HG03521 (cell line): ENCODE measurements around the gene MXRA8.
"Not testable (repeated sequence)": the region's sequence is repeated elsewhere in the genome, so short reads cannot be mapped to it uniquely, and the experiment has no call there.

ENCODE experiments used
- ATAC-seq: cut with Tn5 transposase; IDR thresholded peaks from one replicate; pipeline ENCODE4 v1.9.1; 2021; ENCODE audit warnings: mild to moderate bottlenecking, moderate library complexity; ENCODE audit not compliant: unreplicated experiment

Gene MXRA8

DNA sequence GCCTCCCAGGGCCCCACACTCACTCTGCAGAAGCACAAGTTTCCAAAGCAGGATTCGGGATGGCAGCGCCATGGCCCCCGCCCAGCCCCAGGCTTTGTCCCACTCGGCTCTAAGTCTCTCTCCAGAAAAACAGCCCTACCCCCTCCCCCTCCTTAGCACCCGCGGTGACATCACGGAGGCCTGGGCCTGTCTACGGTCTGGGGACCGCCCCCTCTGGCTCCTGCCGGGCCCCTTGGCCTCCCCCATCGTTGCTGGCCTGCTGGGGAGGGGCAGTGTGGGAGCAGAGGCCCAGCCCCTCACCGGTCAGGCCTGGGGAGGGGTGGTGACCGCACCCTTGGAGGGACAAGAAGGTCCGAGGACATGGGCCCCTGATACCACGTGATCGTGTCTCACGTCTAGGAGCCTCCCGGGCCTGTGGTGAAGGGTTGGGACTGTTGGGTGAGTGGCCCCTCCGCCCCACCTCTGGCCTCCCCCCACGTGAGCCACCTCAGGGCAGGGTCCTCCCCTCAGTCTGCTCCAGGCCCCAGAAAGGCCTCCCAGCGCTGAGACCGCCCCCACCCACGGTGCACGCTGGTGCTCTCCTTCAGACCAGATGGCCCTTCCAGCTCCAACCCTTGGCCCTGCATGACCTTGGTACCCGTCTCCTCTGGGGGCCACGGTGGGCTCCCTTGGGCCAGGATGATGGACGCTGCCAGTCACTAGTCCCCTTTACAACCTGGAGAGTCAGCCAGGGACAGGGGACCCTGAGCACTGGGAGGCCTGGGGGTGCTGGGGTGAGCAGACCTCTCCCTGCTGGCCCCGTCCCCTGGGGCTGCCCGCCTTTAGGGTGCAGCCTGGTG is at the start of gene MXRA8:
Gene MXRA8 (minus strand): TSS at position 123 of the 839 bp plus-strand sequence. CDS start 51 bp downstream, at position 72.
- no peak for ATAC-seq

GRCh38 chr1:1407636-1408318 is 49.4 kb upstream of the MXRA8 start:
- ATAC-seq = no peak

DNA sequence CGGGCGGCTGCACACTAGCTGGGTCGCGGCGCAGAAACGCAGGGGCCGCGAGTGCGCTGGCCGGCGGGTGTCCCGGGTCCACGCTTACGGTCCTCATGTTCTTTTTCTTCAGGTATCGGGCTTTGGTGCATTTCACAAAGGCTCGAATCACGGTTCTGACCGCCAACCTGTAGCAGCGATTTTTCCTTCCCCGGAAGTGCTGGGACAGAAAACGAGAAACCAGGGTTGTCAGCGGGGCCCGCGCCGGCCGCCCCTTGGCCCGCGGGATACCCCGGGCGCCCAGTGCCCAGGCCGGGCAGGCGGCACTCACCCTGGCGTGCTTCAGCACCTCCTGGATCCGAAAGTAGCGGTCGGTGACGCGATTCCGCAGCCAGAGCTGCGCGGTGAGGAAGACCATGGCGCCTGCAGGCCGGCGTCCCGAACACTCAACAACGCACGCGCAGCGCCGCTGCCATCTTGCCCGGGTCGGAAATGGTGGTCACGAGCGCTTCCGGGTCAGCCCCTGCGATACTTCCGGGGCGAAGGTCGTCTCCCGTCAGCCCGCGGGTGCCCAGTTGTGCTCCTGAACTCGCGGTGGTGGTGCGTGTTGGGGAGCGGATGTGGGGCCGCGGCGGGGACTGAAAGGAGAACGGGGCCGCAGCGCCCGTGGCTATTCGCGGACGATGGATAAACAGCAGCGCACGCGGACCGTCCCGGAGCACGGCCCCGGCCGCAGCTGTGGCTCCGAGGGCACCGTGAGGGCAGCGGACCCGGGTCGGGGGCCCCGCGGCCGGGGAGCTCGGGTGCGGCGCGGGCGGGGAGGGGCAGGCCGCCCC is 48.7 kb upstream of the MXRA8 start, which contains the start of gene MRPL20:
Gene MRPL20 (minus strand): TSS at position 473 of the 815 bp plus-strand sequence. CDS start 76 bp downstream, at position 397.
- ATAC-seq = peak; percentile 91

DNA sequence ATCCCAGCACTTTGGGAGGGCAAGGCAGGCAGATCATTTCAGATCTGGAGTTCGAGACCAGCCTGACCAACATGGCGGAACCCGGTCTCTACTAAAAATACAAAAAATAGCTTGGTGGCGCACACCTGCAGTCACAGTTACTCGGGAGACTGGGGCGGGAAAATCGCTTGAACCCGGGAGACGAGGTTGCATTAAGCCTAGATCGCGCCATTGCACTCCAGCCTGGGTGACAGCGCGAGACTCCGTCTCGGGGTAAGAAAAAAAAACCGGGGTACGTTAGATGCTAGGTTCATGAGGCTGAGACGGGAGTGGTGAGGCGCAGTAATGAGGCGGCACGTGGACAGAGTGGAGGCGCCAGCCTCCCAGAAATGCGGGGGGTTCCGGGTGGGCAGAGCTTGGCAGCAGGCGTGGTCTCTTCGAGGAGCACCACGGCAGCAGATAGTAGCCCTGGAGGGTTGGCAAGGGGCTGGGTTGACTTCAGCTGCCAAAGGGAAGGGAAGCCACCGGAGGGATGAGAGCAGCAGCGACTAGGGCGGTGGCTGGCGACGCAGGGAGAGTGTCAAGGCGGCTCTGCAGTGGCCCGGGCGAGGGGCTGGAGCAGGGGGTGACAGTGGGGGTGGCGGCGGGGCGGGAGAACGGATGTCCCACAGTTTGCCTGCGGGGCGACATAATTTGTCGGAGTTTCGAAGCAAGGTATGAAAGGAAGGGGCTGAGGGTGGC is 47.9 kb upstream of the MXRA8 start:
- no peak for ATAC-seq

DNA sequence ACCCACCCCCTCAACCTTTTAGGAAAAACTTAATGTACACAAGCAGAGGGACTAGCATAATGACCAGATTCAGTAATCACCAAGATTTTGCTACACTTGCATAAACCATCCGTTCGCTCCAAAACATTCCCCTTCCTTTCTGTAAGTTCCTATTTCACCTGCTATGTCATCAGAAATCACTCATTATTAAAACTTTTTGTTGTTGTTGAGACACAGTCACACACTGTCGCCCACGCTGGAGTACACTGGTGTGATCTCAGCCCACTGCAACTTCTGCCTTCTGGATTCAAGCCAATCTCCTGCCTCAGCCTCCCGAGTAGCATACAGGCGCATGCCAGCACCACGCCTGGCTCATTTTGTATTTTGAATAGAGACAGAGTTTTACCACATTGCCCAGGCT is 45.3 kb upstream of the MXRA8 start:
- ATAC-seq = no peak

DNA sequence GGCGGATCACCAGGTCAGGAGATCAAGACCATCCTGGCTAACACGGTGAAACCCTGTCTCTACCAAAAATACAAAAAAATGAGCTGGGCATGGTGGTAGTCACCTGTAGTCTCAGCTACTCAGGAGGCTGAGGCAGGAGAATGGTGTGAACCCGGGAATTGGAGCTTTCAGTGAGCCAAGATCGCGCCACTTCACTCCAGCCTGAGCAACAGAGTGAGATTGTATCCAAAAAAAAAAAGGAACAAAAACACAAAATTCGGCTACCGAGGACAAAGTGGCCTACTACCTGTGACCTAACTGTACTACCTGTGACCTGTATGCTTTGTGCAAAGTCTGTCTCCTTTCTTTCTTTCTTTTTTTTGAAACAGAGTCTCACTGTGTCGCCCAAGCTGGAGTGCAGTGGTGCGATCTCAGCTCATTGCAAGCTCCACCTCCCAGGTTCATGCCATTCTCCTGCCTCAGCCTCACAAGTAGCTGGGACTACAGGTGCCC is 44.6 kb upstream of the MXRA8 start:
- ATAC-seq = not testable (repeated sequence)

GRCh38 chr1:1402072-1402900 is 43.9 kb upstream of the MXRA8 start:
- no peak for ATAC-seq

DNA sequence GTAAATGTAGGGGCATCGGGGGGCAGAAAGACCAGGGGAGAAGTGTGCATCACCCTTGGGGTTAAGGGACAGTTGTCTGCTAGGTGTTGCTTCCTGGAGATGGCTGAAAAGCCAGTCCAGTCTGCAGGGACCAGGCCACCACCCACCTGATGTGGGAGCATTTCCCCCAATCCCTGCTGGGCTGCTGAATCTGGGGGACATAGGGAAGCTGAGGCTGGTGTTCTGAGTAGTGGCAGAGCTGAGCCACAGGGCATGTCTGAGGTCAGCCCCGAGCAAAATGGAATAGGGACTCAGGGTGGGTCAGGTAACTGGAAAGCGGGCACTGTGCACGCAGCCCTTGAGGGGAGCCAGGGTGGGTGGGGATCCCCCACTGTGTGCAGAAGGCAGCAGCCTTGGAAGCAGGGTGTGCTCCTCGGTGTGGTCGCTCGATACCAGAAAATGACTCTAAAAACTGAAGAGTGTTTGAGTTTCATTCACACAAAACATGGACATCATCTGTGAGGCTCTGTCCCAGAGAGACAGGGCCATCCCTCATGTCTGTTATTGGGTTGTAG is 43.2 kb upstream of the MXRA8 start:
- ATAC-seq = no peak

DNA sequence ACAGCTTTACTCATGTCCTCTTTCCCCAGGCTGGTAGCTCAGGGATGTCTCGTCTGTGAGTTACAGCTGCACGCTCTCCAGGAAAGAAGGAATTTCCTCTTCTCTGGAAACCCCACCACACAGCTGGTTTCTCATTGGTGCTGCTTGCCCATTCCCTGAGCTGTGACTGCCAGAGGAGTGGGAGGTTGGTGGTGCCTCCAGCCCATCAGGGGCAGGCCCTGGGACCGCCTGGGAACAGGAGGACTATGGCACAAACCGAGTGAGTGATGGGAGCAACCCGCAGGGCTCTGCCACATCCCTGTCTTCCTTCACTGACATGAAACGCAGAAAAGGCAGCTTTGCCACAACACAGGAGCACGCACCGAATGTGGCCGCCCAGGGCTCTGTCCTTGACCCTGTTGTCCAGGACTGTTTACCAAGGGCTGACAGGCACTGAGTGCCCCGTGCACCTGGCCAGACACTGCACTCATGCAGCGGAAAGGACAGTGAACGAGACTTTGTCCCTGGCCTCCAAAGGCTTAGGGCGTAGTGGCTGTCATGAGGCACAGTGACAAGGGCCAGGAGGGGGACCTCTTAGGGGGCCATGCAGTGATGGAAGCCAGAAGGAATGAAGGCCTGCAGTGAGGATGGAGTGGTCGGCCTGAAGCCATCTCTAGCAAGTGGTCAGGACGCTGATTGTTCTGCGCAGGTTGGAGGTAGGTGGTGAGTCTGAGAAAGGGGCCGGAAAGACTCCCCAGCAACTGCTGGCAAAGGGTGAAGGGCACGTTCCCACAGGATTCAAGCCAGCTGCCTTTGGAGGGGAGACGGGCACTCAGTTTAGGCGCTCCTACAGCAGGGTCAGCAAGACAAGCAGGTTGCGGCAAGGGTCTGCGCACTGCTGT is 42.5 kb upstream of the MXRA8 start:
- no peak for ATAC-seq

- ATAC-seq = no peak
Measured at GRCh38 chr1:1399872-1400575, 41.7 kb upstream of the MXRA8 start.

GRCh38 chr1:1399187-1399871 is 41.0 kb upstream of the MXRA8 start, which contains the start of gene CCNL2:
CCNL2 (minus strand) TSS chr1:1399335; CDS start chr1:1399306, 29 bp downstream.
- ATAC-seq = peak; percentile 93

- peak; percentile 0 for ATAC-seq
Measured at GRCh38 chr1:1398677-1399186, 40.4 kb upstream of the MXRA8 start.

DNA sequence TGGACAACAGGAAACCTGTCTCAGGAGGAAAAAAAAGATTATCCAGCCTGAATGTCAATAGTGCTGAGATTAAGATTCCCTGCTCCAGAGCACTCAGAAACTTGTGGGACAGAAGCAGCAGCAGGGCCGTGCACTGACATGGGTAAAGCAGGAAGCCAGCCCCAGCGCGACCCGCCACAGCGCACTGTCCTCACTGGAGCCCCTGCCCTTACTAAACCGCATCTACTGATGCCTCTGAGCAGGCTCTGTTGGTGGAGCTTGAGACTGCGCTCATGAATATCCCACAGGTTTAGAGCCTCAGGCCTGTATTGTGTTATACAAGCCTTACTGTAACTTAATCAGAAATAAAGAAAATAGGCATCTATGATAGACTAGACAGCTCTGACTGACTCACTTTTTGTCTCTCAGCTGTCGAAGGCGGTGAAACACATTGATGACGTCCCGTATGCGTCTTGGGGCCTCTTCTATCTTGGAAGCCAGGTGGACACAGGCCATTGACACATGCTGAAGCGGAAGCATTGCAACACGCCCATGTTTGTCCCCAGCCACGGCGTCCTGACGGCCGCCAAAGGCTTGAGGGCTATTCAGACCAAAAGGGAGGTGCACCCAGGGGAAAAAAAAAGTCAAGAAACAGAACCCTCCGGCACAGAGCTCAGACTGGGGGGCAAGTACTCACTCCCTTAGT is 39.6 kb upstream of the MXRA8 start:
- no peak for ATAC-seq

GRCh38 chr1:1395166-1395565 is 36.8 kb upstream of the MXRA8 start:
- no peak for ATAC-seq

DNA sequence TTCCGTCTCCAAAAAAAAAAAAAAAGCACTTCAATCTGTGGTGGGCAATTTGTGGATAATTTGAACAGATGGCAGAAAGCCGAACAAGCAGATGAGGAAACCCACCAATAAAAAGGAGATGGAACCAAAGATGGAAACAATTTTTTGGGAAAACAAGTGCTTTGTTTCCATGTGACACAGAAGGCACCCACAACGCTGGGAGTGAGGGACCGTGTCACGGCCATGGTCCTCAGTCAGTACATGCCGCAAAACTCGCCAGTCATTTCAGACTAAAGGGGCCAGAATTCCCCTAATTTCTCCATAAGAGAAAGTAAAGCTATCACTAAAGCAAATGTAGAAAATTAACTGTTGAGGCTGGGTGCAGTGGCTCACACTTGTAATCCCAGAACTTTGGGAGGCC is 35.8 kb upstream of the MXRA8 start:
- no peak for ATAC-seq

GRCh38 chr1:1393428-1393827 is 35.1 kb upstream of the MXRA8 start:
- ATAC-seq = no peak
